Testis (tissue), 2 donors: Measurements from ENCODE around the gene CCDC106.

ENCODE experiments used
- CTCF ChIP-seq, 3 experiments: fragments of 450-650 bp in 2 of 3; fragments of 200-600 bp in 1 of 3; sonication (generic) in 1 of 3; IDR thresholded peaks; one replicate each; pipeline ENCODE4 v1.5.1; 2016 to 2019; ENCODE audit warnings: antibody characterized with exemption in 3 of 3, mild to moderate bottlenecking in 2 of 3, moderate library complexity in 1 of 3
- POLR2A ChIP-seq: fragments of 450-650 bp; IDR thresholded peaks from one replicate; pipeline ENCODE4 v1.6.1; 2017; ENCODE audit warnings: antibody characterized with exemption, mild to moderate bottlenecking, moderate library complexity

DNA sequence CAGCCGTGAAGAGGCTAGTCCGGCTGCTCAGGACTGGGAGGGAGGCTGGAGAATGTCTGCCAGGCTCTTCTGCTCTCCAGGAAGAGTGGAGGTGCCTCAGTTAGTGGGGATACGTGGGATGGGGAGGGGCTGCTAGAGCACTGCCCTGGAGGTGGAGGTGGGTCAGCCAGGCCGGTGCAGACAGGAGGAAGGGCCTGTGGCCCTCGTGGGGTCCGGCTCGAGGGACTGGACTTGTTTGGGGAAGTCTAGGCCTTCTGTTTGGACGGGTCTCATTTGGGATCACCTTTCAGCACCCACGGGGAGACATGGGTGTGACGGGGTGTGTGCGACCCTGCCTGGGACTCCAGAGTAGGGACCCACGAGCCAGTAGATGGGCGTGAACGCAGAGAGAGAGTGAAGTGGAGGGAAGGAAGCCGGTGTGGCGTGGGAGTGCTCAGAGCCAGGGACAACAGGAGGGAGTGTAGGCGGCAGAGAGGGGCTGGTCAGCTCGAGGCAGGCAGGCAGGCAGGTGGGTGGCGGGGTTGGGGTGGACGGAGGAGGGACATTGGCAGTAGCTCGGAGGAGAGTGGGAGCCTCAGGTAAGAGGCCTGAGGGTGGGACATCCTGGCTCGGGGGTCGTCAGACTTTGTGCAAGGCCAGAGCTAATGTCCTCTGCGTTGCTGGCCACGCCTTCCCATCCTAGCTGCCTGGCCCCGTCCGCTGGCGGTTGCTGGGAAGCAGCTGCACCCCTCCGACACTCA, 38.5 kb downstream of the CCDC106 start:
- no peak for TF ChIP-seq CTCF (IDR thresholded peaks at IDR 0.05)
- TF ChIP-seq POLR2A = no peak
